Left kidney (tissue), 2 donors: Measurements from ENCODE around the gene PARP4. TPM values are rescaled to one million over a fixed set of nuclear protein-coding genes. Genes with fewer than 3 reads are reported as not detected.
"Not testable (repeated sequence)": the region's sequence is repeated elsewhere in the genome, so short reads cannot be mapped to it uniquely, and the experiment has no call there.

Source experiments
- DNase-seq: peaks from one replicate; pipeline ENCODE4 v3.0.0-alpha.2; 2013
- polyA plus RNA-seq: library from polyadenylated mRNA; unstranded; fragments of 120-200 nt; gene quantifications from one replicate; pipeline ENCODE4 v1.2.1, GENCODE V29; 2013; ENCODE audit not compliant: insufficient read length

PARP4 gene
- polyA plus RNA-seq, 1 donor: 54.2 TPM

DNA sequence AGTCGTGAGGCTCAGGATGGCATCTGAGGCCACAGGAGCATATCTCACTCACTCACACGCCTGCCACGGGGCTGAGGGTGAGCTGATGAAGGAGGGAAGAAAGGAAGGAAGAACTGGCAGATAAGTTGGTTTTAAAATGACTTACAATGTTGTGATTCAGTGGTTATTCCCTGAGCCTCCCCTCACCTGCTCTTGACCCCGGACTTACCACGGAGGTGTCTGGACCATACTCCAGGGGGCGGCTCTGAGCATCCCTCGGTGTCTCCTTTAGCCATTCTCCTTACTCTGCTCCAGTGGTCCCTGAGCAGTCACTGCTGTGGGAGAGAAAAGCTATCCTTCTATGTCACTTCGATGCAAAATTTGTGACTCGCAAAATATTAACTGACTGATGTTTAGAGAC, 141.3 kb downstream of the PARP4 start:
- not testable (repeated sequence) for DNase-seq

Other genes with a start within 250 kb of the PARP4 start
- 0.38 TPM for gene C1QTNF9, start 203.2 kb downstream of the PARP4 start, polyA plus RNA-seq
- gene ATP12A, start 167.6 kb upstream of the PARP4 start, polyA plus RNA-seq: 16.9 TPM